ENCODE measurements around the gene HFE. TPM values are rescaled to one million over a fixed set of nuclear protein-coding genes. Genes with fewer than 3 reads are reported as not detected.

The HFE gene
- total and polyA plus RNA-seq, 2 of the 13 experiments (the other 11 are each of a cell fraction or from before 2014, with no cell fraction given) = 3.7 to 6.3 TPM

GRCh38 chr6:26087284-26088115 lies at the start of gene HFE (continued):
- TF ChIP-seq TOE1 (CRISPR knock-in tag; IDR thresholded peaks at IDR 0.05) (no peak), ZNF30 (CRISPR knock-in tag; IDR thresholded peaks at IDR 0.05) (0 out of 2 replicates have a peak, but pooled peaks have one; percentile 25), ZBTB14 (CRISPR knock-in tag; IDR thresholded peaks at IDR 0.05) (no peak), STAT5B (CRISPR knock-in tag; IDR thresholded peaks at IDR 0.05) (no peak), EEA1 (CRISPR knock-in tag; IDR thresholded peaks at IDR 0.05; ENCODE audit: borderline replicate concordance) (no peak), RFX3 (CRISPR knock-in tag; IDR thresholded peaks at IDR 0.05) (no peak), GABPB1 (CRISPR knock-in tag; IDR thresholded peaks at IDR 0.05) (peak; percentile 61), TAF15 (IDR thresholded peaks at IDR 0.05; ENCODE audit: low read depth, low read length, poor library complexity, severe bottlenecking) (peak; percentile 52), ZNF777 (CRISPR knock-in tag; IDR thresholded peaks at IDR 0.05) (no peak), USF2 (IDR thresholded peaks at IDR 0.05; ENCODE audit: low read depth, low read length) (no peak), USF2 (CRISPR knock-in tag; IDR thresholded peaks at IDR 0.05; ENCODE audit: borderline replicate concordance) (no peak), ZNF275 (CRISPR knock-in tag; IDR thresholded peaks at IDR 0.05; ENCODE audit: borderline replicate concordance) (peak; percentile 69; the same call in 1 of the 2 replicates), TBX2 (CRISPR knock-in tag; IDR thresholded peaks at IDR 0.05; ENCODE audit: borderline replicate concordance) (peak; percentile 74), ZNF773 (CRISPR knock-in tag; IDR thresholded peaks at IDR 0.05; ENCODE audit: borderline replicate concordance) (no peak), ZNF570 (CRISPR knock-in tag; IDR thresholded peaks at IDR 0.05; ENCODE audit: borderline replicate concordance) (no peak), ZNF512B (CRISPR knock-in tag; IDR thresholded peaks at IDR 0.05; ENCODE audit: borderline replicate concordance) (no peak), RELA (CRISPR knock-in tag; IDR thresholded peaks at IDR 0.05) (no peak; the same call in 1 of the 2 replicates), HOXA5 (CRISPR knock-in tag; IDR thresholded peaks at IDR 0.05) (peak; percentile 25; the same call in 1 of the 2 replicates), ASH2L (IDR thresholded peaks at IDR 0.05; ENCODE audit: insufficient read length, low read depth, low read length) (peak; percentile 92), ZFP62 (CRISPR knock-in tag; IDR thresholded peaks at IDR 0.05) (no peak), SRY (CRISPR knock-in tag; IDR thresholded peaks at IDR 0.05) (peak; percentile 43; the same call in 1 of the 2 replicates), XRCC5 (optimal IDR thresholded peaks at IDR 0.05; ENCODE audit: low read length) (peak; percentile 58), PLRG1 (conservative IDR thresholded peaks at IDR 0.05) (no peak)
